Right hindlimb (tissue), 1 donor: ENCODE data around the gene STX10.
A peak's percentile ranks its signal among the peaks of the same experiment; 100 is the strongest.

Experiments
- DNase-seq: peaks from one replicate; pipeline ENCODE4 v3.0.0-alpha.2; 2018

Gene STX10

DNA sequence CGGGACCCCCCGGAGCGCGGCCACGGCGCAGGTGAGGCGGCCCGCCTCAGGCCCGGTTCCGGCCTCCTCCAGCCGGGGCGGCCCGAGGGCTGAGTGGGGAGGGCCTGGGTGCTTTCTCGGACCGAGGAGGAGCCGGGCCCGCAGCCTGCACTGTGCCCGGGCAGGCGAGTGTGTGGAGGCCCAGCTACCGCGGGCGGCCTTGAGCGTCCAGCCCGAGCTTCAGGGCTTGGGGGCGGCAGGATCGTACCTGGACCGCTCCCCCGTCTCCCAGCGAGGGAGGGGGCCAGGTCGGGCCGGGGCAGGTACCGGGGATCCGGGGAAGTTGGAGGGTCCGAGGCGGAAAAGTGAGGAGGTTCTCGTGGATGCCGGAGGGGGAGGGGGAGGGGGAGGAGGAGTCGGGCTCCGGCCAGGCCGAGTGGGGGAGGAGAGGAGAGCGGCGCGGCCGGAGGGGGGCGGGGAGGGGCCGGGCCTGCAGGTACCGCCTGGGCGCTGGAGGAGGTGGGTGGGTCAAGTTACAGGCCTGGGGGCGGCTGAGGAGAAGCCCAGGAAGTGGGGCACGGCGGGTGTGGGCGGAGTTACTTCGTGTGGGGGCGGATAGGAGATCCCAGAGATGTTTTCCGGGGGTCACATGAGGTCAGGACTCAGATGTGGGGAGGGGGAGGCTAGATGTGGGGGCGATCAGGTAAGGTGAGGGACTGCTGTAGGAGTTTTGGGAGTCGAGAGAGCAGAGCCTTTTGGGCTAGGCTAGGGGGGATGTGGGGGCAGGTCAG lies 31.6 kb downstream of the STX10 start:
- peak; percentile 71 for DNase-seq

DNA sequence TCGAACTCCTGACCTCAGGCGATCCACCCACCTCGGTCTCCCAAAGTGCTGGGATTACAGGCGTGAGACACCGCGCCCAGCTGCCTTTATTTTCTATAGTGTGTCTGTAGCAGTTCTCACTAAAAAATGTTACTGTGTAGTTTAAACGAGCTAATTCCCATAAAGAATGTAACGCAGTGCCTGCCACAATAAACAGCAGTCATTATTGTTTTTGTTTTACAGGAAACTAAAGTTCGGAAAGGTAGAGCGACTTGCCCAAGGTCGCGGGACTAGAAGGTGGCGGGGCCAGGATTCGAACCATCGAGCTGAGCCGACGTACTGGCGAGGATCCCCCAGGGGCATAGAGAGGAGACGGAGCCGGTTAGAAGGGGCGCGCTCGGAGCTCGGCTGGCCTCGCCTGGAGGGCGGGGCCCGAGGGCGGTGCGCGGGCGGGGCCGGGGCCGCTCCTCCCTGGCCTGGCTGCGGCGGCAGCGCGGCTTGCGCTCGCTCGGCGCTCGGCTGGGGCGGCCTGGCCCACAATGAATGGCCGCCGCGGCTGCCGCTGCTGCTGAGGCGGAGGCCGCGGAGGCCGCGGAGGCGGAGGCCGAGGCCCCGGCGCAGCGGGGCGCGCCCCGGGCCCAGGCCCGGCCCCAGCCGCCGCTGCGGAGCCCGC lies 32.3 kb downstream of the STX10 start, which contains the start of gene NACC1:
Gene NACC1, plus strand, starts transcription at position 493 of the 652 bp plus-strand sequence. CDS start 16,944 bp downstream, outside the sequence.
- peak; percentile 94 for DNase-seq

DNA sequence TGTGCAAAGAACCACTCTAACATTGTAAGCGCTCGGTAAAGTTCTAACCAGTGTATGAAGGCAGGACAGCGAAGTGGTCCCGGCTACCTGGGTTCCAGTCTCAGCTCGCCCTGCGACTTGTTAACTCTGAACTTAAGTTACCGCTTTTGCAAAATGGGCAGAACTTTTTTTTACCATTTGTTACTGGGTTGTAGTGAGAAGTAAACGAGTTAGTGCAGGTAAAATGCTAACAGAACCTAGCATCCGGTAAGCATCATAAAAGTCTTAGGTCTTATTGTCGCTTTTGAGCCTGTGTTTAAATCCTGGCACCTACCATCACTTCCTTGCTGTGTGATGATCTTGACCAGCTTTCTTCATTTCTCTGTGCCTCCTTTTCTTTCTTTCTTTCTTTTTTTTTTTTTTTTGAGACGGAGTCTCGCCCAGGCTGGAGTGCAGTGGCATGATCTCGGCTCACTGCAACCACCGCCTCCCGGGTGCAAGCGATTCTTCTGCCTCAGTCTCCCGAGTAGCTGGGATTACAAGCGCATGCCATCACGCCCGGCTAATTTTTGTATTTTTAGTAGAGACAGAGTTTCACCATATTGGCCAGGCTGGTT lies 32.9 kb downstream of the STX10 start:
- DNase-seq: no peak

DNA sequence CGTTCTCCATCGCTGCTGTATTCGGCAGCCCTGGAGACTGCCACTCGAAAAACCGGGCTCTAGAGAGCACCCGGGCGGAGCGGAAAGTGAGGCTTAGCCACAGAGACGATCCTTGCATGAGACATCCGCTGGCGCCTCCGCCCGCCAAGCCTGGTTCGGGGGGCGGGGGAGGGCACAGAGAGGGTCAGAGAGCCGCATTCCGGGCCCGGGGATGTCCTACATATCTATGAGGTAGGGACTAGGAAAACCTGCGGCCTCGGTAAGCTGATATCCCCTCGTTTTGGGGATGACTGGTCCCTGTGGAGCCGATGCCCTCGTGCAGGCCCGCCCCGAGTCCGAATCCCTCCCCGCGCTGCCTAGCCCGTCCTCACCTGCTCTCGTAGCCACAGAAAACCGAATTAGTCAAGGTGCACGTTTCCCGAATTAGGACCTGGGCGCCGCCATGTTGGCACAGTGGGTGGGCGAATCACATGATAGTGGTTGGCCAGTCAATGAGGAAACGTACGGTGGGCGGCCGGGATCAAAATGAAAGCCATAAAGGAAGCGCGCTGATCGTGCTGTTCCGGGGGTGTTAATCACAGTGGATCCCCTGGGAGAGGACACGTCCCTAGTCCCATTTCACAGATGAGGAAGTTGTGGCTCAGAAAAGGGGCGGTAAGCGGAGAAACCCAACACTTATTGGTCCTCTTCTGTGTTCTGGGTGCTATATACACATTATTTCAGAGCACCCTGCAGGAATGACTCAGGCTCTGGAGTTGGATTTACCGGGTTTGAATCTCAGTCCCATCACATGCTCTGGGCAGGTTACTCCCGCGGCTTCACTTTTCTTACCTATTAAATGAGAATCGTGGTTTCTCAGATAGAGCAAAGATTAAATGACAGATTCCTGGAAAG lies 33.6 kb downstream of the STX10 start, which contains the start of gene TRMT1:
Gene TRMT1, minus strand, starts transcription at position 459 of the 894 bp plus-strand sequence. Its CDS starts 341 bp downstream, at position 118.
- peak; percentile 93 for DNase-seq

DNA sequence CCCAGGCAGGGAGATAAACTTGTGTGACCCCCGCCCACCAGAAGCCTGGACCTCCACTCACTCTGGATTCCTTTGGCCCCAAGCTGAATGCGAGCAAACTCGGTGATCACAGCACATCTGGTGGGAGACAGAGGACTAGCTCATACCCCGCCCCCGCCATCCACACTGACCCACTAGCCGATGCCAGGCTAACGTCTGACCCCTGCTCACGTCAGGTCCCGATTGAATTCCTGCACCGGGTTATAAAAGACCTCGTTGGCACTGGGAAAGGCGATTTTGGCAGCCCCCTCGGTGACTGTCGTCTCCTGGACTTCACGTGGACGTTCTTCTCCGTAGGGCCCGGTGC lies 34.3 kb downstream of the STX10 start:
- DNase-seq: no peak

DNA sequence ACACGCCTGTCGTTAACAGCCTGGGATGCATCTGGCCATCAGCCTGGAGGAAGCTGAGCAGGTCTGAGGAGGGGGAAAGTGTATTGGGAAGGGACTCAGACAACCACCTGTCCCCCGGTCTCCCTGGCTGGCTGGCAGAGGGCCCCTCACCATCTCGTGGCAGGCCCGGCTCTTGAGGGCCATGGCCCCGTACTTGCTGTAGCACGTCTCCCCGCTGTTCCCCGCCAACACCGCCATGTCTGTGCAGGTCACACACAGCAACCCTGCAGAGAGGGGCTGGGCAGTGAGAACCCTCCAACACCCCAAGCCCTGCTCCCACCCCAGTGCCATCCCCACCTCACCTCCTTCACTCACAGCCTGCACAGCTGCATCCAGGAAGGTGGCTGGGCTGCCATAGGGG lies 37.6 kb downstream of the STX10 start:
- no peak for DNase-seq

DNA sequence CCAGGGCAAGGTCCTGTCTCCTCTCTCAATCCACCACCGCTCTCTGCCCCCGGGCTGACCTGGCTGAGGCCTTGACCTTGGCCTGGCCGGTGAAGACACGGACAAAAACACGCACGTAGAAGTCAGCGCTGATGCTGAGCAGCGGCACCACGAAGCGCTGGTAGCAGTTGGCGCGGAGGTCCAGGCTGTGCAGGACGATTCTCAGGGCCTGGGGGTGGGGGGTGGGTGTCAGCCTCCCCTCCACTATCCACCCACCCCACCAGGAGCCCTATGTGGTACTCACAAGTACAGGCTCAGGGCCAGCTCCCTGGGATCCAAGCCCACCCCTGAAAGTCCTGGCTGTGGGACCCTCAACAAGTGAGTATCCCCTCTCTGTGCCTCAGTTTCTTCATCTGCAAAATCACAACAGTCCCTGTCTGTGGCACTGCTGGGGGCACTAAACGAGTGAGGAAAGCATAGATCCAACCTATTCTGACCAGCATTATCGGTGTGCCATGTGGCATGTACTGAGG lies 40.0 kb downstream of the STX10 start:
- DNase-seq: no peak

DNA sequence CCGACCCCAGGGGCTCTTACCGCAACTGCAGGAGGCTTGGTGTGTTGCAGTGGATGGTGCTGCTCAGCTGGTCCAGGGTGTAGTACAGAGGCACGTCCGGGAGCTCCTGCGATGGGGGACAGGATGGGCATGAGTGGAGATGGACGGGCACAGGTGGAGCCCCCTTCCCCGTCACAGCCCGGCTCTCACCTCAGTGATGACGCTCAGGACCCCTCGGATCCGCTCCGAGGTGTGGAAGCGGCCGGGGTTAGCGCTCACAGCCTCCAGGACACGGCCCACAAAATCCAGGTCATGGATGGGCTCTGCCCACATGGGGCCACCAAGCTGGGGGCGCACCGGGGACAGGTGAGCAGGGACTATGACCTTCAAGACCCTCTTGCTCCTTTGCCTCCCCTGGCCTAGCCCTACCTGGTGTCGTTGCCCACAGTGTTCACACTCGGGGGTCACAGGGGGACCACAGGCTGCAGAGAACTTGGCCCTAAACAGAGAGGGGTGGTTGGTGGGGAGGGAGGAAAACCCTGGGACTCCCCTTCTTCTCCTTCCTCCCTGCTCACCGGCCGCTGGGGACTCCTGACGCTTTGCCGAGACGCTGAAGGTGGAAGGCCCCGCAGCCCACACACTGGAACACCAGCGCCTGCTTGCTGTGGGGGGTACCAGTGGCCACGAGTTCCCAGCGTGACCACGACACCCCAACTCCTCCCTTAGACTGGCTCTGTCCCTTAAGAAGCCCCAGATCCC lies 40.6 kb downstream of the STX10 start:
- no peak for DNase-seq

DNA sequence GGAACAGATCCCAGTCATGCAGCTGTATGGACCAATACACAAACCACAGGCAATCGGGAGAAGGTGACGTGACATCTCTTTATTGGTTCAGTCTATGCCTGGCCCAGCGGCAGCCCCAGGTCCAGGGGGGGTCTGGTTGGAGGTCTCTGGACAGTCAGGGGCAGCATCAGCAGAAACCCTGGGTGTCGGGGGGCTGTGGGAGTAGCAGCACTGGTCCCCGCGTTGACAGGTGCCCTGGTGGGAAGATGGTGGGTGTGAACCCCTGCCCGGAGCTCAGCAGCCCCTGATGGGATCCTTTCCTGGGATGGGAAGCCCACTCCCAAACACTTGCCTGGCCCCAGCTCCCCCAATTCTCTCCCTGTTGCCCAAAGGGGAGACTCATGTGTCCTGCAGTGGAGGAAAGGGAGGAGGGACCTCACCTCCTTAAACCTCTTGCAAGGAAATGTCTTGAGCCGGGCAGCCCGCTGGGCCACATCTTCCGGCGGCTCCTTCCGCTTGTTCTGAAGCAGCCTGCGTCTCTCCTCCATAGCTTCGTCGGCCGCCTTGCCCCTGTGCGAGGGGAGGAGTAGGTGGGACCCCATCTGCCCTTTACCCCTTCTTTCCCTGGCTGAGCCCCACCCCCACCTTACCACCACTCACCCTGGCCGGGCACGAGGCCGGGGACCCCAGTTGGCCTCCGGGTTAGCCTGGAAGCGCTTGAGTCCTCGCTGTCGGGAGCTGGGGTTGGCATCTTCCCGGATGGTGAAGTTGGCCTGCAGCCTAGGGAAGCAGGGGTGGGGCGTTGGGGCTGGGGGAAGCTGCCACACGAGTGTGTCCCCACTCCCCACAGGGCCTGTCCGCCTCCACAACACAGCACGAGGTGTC lies 45.1 kb downstream of the STX10 start:
- DNase-seq: no peak

DNA sequence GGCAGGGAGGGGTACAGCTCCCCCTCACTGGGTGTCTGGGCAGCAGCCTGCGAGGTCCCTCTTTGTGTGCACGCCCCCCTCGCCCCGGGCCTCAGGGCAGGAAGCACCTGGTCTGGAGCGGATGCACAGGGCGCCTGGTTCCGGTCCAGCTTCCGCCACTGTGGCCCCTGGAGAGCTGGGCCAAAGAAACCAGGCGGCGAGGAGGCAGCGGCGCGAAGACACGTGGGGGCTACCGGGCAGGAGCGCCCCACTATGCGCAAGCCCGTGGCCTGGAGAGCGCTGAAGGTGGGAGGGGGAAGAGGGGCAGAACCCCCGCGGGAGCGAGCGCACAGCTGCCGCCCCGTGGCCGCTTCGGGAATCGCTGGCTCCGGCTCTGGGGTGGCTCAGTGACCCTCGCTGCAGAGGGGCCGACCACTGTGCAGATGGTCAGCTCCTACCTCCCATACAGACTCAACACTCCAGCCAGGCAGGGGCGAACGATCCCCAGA lies 45.8 kb downstream of the STX10 start:
- no peak for DNase-seq

DNA sequence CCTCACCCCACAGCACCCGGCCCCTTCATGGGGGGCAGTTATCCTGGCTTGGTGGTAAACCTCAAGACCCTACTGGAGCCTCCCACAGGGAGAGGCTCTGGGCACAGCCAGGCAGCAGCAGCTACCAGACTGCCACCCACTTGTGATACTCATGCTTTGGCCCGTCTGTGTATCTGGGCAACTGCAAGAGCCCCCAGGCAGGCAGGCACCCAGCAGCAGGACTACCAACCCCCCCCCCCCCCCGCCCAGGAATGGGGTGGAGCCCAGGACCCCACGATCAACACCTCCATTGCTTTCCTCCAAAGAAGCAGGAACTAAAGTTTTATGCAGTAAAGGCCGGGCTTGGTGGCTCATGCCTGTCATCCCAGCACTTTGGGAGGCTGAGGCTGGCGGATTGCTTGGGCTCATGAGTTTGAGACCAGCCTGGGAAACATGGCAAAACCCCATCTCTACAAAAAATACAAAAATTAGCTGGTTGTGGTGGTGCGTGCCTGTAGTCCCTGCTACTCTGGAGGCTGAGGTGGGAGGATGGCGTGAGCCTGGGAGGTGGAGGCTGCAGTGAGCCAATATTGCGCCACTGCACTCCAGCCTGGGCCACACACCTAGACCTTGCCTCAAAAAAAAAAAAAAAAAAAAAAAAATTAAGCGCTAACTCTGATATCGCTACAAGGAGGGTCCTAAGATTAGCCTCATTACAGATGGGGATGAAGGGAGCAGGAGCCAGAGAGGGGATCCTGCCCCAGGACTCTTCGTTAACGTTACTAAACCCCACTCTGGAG lies 46.4 kb downstream of the STX10 start:
- DNase-seq: no peak

DNA sequence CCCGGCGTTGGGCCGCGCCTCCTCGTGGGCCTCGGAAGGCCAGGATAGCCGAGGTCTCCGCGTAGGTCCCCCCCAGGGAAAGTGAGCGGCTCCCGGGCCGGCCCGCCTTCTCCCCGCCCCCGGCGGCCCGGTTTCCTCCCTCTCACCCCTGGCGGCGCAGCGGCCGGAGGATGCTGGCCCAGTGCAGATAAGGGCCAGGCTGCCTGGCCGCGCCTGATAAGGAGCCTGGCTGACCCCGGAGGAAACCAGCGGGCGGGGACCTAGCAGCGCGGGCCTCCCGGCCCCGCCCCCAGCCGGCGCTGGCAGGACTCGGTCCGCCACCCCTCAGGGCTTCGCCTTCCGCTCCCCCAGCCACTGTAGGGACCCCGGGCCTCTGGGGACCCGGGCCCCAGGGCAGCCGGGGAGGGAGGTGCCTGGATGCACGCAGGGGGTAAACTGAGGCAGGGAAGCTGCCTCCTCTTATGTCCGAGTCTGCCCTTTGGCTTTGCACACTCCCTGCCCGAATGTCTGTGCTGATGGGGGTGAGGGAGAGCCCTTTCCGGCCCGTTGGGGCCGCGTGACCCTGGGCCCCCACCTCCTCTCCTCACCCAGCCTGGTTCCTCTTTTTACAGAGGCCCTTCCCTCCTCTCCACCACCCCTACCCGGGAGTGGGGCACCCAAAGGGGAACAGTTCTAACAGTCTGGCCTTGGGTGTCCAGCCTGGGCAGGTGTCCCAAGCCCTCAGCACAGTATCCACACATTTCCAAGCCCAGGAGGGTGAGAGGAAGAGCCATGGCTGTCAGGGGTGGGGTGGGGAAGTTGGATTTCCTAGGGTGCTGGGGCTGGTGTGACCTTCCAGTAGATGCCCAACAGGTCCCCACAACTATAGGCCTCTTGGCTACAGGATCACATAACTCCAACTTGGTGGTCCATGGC lies 47.3 kb downstream of the STX10 start, which contains the start of gene LYL1:
Gene LYL1, minus strand, starts transcription at position 193 of the 915 bp plus-strand sequence. CDS start 1,687 bp downstream, outside the sequence.
- DNase-seq: peak; percentile 75

DNA sequence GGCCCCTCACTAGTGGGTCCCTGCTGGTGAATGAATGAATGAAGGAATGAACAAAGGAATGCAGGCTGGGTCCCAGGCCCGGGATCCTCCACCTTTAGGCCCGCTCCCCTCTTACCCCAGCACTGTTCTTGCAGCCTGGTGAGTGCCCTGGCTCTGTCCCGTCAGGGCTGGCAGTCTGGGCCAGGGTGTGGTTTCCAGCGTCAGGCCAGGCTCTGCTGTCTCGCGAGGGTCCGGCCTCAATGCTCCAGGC lies 47.8 kb downstream of the STX10 start:
- DNase-seq: no peak

DNA sequence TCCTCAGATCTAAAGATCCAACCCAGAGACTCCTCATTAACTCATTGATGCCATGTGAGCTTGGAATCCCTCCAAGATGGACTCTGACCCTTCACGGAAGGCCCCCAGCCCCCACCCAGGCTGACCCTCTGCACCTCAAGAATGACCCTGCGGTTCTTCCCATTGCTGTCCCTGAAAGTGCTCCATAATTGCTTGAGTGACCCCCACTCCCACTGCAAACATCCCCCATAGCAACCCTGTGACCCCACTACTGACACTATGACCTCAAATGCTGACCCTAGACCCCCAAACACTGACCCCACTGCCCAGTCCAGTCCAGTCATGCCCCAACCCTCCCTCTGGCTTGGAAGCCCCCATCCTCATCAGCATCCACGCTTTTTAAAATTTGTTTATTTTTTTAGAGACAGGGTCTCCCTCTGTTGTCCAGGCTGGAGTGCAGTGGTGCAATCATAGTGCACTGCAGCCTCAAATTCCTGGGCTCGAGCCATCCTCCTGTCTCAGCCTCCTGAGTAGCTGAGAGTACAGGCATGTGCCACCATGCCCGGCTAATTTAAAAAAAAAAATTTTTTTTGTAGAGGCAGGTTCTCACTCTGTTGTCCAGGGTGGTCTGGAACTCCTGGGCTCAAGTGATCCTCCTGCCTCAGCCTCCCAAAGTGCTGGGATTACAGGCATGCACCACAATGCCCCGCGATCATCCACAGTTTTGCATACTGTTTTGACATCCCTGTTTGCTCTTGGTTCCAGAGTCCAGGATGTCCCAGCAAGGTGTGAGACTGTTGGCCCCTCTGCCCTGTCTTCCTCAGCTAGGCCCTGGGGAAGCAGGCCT lies 48.4 kb downstream of the STX10 start:
- peak; percentile 17 for DNase-seq

DNA sequence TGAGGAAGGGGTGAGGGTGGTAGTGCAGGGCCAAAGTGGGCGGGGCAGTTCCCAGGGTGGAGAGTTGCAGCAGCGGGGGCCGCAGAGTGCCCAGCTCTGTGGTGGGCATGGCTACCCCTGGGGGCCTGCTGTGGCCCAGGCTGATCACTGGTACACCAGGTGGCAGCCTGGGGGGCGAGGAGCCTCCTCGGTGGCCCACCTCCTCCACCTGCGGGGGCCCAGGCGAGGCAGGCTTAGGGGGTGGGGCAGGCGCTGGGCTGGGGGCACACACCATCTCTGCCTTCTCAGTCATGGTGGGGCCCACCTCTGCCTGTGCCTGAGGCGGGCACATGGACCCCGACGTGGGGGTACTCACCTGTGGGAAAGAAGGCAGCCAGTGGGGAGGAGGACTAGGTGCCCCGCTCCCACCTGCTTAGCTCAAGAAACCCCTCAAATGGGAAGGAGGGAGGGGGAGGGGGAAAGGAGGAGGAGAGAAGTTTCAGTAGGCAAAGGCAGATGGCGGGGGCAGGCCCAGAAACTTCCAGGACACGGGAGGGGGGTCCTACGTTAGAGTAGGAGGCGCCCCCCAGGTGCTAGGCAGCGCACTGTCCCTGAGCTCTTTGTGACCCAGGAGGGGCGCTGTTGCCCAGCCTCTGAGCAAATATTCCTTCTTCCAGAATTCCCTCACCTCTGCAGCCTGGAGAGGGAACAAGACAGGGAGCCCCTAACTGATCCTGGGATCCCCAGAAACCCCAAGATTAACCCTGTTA lies 49.2 kb downstream of the STX10 start:
- DNase-seq: peak; percentile 50

DNA sequence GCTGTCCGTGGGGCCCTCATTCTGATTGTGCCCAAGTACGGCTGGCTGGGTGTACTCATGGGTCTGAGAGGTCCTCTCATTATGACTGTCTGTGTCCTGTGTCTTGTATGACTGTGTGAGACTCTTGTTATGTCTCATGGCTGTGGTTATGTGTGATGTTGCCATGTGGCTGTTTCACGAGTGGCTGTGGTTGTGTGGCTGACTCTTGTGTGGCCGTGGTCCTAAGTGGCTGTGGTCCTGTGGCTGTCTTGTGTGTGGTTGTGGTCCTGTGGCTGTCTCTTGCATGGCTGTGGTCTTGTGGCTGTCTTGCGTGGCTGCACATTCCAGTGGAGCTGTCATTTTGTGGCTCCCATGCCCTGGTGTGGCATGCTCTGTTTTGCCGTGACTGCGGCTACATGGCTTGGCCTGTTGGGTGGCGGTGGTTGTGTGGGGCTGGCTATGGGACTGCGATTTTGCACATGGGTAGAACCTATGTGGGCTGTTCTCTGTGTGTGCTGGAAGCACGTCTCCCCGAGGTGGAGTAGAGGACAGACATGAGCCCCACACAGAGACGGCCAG lies 50.1 kb downstream of the STX10 start:
- DNase-seq: peak; percentile 42
